HepG2 (cell line): ENCODE data around the gene MAPK11. TPM values are rescaled to one million over a fixed set of nuclear protein-coding genes. Genes with fewer than 3 reads are reported as not detected.

ENCODE experiments used
- BCL6 ChIP-seq: IDR thresholded peaks from 2 replicates; pipeline ENCODE4 v1.6.1; 2016; ENCODE audit warnings: missing genetic modification reagents, missing compliant biosample characterization
- MZF1 ChIP-seq: sonication (generic); formaldehyde crosslinking; IDR thresholded peaks from 2 replicates; pipeline ENCODE4 v1.8.1; 2023; ENCODE audit warnings: mild to moderate bottlenecking, missing genetic modification reagents, borderline replicate concordance
- NCOA2 ChIP-seq: sonication (generic); formaldehyde crosslinking; IDR thresholded peaks from 2 replicates; pipeline ENCODE4 v1.8.0; 2022; ENCODE audit warnings: inconsistent platforms
- NRL ChIP-seq: sonication (generic); formaldehyde crosslinking; IDR thresholded peaks from 2 replicates; pipeline ENCODE4 v1.5.0; 2020; ENCODE audit warnings: missing genetic modification reagents, mild to moderate bottlenecking, moderate library complexity, borderline replicate concordance
- PRDM10 ChIP-seq: sonication (generic); formaldehyde crosslinking; IDR thresholded peaks from 2 replicates; pipeline ENCODE4 v1.4.0; 2020; ENCODE audit warnings: low read depth, missing genetic modification reagents
- SMYD3 ChIP-seq: sonication (generic); formaldehyde crosslinking; IDR thresholded peaks from 2 replicates; pipeline ENCODE4 v1.8.1; 2023; ENCODE audit warnings: mild to moderate bottlenecking, missing genetic modification reagents
- ZBTB42 ChIP-seq: sonication (generic); formaldehyde crosslinking; IDR thresholded peaks from 2 replicates; pipeline ENCODE4 v1.5.0; 2020; ENCODE audit warnings: mild to moderate bottlenecking, missing genetic modification reagents
- ZBTB7B ChIP-seq: sonication (generic); formaldehyde crosslinking; IDR thresholded peaks from 2 replicates; pipeline ENCODE4 v1.4.0; 2020; ENCODE audit warnings: missing genetic modification reagents
- ZNF20 ChIP-seq: sonication (generic); formaldehyde crosslinking; IDR thresholded peaks from 2 replicates; pipeline ENCODE4 v1.4.0; 2020; ENCODE audit warnings: mild to moderate bottlenecking, moderate library complexity, missing genetic modification reagents
- ZNF225 ChIP-seq: sonication (generic); formaldehyde crosslinking; IDR thresholded peaks from 2 replicates; pipeline ENCODE4 v1.4.0; 2020; ENCODE audit warnings: mild to moderate bottlenecking, missing genetic modification reagents
- ZNF460 ChIP-seq: sonication (generic); formaldehyde crosslinking; IDR thresholded peaks from 2 replicates; pipeline ENCODE4 v1.5.1; 2020; ENCODE audit warnings: missing genetic modification reagents, mild to moderate bottlenecking, borderline replicate concordance
- ZNF557 ChIP-seq: sonication (generic); formaldehyde crosslinking; IDR thresholded peaks from 2 replicates; pipeline ENCODE4 v1.4.0; 2020; ENCODE audit warnings: missing genetic modification reagents
- ZNF558 ChIP-seq: sonication (generic); formaldehyde crosslinking; IDR thresholded peaks from 2 replicates; pipeline ENCODE4 v1.9.0; 2022; ENCODE audit warnings: mild to moderate bottlenecking, missing genetic modification reagents, borderline replicate concordance
- polyA plus RNA-seq, 8 experiments: library from polyadenylated mRNA; depleted of rRNA in 3 of 8; stranded (reverse) in 7 of 8; unstranded in 1 of 8; fragments of >200 nt; fragmentation: Illumina TruSeq in 4 of 8; extraction: Trizol in 4 of 8; gene quantifications; 2 replicates each; pipeline versions ENCODE4 v1.2.1 to v1.2.3, GENCODE V29; 2011 to 2016; ENCODE audit warnings: low read depth in 4 of 8, missing spikeins in 1 of 8, mixed read lengths in 1 of 8; ENCODE audit not compliant: insufficient read depth in 1 of 8
- total RNA-seq, 5 experiments: library from RNA; depleted of rRNA; stranded (reverse); fragments of >200 nt; fragmentation: Illumina TruSeq; extraction: Trizol; gene quantifications; 2 replicates each; pipeline ENCODE4 v1.2.3, GENCODE V29; 2016; ENCODE audit warnings: low read depth in 1 of 5
- TF ChIP-seq, protein P1 (sequence below): sonication (generic); formaldehyde crosslinking; IDR thresholded peaks from 2 replicates; pipeline ENCODE4 v1.9.0; 2021; ENCODE audit warnings: mild to moderate bottlenecking, missing genetic modification reagents
- TF ChIP-seq, protein P2 (sequence below): sonication (generic); formaldehyde crosslinking; conservative IDR thresholded peaks from 2 replicates; pipeline ENCODE4 v1.8.0; 2022; ENCODE audit warnings: missing genetic modification reagents

The MAPK11 gene
- total and polyA plus RNA-seq, 2 of the 13 experiments (the other 11 are each of a cell fraction or from before 2014, with no cell fraction given), result 0.15 to 0.17 TPM

DNA sequence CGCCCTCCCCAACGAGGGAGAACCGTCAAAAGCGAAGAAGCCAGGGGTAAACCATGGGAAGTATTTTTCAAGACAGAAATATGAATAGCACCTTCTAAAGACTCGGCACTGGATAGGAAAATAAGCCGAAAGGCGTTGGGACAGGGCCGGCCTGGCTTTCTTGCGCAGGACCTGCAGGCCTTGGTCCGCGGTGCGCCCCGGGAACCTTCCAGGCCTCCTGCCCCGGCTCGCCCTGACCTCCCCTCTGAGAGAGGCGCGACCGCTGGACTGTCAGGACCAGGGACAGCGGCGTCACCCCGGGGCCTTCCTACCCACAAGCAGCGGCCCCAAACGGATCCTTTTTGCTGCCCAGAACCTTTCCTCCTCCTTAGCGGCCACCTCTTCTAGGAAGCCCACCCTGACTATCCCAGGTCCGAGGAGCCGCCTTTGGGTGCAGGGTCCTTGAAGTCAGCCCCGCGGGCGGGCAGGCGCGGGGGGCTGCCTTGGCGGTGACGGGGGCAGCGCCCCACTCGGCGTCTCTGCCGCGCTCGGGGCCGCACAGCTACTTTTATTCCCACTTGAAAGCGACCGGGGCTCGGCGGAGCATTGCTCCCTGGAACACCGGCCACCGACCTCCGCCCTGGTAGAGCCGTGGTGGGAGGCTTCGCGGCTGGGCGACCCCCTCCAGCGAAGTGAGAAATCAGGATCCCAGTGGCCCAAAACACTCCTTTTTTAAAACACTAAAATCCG, 650 bp upstream of the MAPK11 start (continued):
- TF ChIP-seq, protein P1, sequence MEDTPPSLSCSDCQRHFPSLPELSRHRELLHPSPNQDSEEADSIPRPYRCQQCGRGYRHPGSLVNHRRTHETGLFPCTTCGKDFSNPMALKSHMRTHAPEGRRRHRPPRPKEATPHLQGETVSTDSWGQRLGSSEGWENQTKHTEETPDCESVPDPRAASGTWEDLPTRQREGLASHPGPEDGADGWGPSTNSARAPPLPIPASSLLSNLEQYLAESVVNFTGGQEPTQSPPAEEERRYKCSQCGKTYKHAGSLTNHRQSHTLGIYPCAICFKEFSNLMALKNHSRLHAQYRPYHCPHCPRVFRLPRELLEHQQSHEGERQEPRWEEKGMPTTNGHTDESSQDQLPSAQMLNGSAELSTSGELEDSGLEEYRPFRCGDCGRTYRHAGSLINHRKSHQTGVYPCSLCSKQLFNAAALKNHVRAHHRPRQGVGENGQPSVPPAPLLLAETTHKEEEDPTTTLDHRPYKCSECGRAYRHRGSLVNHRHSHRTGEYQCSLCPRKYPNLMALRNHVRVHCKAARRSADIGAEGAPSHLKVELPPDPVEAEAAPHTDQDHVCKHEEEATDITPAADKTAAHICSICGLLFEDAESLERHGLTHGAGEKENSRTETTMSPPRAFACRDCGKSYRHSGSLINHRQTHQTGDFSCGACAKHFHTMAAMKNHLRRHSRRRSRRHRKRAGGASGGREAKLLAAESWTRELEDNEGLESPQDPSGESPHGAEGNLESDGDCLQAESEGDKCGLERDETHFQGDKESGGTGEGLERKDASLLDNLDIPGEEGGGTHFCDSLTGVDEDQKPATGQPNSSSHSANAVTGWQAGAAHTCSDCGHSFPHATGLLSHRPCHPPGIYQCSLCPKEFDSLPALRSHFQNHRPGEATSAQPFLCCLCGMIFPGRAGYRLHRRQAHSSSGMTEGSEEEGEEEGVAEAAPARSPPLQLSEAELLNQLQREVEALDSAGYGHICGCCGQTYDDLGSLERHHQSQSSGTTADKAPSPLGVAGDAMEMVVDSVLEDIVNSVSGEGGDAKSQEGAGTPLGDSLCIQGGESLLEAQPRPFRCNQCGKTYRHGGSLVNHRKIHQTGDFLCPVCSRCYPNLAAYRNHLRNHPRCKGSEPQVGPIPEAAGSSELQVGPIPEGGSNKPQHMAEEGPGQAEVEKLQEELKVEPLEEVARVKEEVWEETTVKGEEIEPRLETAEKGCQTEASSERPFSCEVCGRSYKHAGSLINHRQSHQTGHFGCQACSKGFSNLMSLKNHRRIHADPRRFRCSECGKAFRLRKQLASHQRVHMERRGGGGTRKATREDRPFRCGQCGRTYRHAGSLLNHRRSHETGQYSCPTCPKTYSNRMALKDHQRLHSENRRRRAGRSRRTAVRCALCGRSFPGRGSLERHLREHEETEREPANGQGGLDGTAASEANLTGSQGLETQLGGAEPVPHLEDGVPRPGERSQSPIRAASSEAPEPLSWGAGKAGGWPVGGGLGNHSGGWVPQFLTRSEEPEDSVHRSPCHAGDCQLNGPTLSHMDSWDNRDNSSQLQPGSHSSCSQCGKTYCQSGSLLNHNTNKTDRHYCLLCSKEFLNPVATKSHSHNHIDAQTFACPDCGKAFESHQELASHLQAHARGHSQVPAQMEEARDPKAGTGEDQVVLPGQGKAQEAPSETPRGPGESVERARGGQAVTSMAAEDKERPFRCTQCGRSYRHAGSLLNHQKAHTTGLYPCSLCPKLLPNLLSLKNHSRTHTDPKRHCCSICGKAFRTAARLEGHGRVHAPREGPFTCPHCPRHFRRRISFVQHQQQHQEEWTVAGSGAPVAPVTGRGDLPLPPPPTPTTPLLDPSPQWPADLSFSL (CRISPR knock-in tag), result no peak
- TF ChIP-seq BCL6 (CRISPR knock-in tag) (peak; percentile 55), ZBTB7B (CRISPR knock-in tag) (no peak), NCOA2 (peak; percentile 45; the same call in 1 of the 2 replicates), SMYD3 (CRISPR knock-in tag) (no peak), MZF1 (CRISPR knock-in tag) (no peak), ZNF225 (CRISPR knock-in tag) (peak; percentile 82; the same call in 1 of the 2 replicates), ZNF558 (CRISPR knock-in tag) (peak; percentile 47; the same call in 1 of the 2 replicates), ZBTB42 (peak; percentile 74; the same call in 1 of the 2 replicates), ZNF557 (CRISPR knock-in tag) (peak; percentile 67), ZNF460 (CRISPR knock-in tag) (no peak), PRDM10 (CRISPR knock-in tag) (peak; percentile 41; the same call in 1 of the 2 replicates), ZNF20 (CRISPR knock-in tag) (peak; percentile 84; the same call in 1 of the 2 replicates), NRL (peak; percentile 90)
- TF ChIP-seq, protein P2, sequence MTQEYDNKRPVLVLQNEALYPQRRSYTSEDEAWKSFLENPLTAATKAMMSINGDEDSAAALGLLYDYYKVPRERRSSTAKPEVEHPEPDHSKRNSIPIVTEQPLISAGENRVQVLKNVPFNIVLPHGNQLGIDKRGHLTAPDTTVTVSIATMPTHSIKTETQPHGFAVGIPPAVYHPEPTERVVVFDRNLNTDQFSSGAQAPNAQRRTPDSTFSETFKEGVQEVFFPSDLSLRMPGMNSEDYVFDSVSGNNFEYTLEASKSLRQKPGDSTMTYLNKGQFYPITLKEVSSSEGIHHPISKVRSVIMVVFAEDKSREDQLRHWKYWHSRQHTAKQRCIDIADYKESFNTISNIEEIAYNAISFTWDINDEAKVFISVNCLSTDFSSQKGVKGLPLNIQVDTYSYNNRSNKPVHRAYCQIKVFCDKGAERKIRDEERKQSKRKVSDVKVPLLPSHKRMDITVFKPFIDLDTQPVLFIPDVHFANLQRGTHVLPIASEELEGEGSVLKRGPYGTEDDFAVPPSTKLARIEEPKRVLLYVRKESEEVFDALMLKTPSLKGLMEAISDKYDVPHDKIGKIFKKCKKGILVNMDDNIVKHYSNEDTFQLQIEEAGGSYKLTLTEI (CRISPR knock-in tag), result no peak
